Ishikawa (cell line): ENCODE measurements around the gene DSG4.

Source experiments
- CREB1 ChIP-seq: IDR thresholded peaks from 2 replicates; pipeline ENCODE4 v1.6.1; 2012; ENCODE audit warnings: low read depth
- EP300 ChIP-seq: IDR thresholded peaks from 2 replicates; pipeline ENCODE4 v1.6.1; 2012; ENCODE audit warnings: borderline replicate concordance
- YY1 ChIP-seq: IDR thresholded peaks from 2 replicates; pipeline ENCODE4 v1.6.1; 2012; ENCODE audit warnings: low read depth

GRCh38 chr18:31440787-31441186, 64.2 kb downstream of the DSG4 start:
- TF ChIP-seq EP300 = no peak
- no peak for TF ChIP-seq CREB1
- TF ChIP-seq YY1 = no peak
